Activated naive CD8-positive, alpha-beta T cell treated with anti-CD3 and anti-CD28 coated beads, Interleukin-2, amount 10 ng/mL, durations not matched to agents 7 days and 5 days (primary cell): ENCODE measurements around the gene GPR107. TPM values are rescaled to one million over a fixed set of nuclear protein-coding genes. Genes with fewer than 3 reads are reported as not detected.
A peak's percentile ranks its signal among the peaks of the same experiment; 100 is the strongest.

ENCODE experiments used
- ATAC-seq: fragments of 150-1000 bp; cut with Tn5 transposase; one replicate; pipeline ENCODE4 v1.10.0; 2021; ENCODE audit warnings: low read depth, moderate library complexity
- POLR2A ChIA-PET: fragments of 350-600 bp; sonication (Branson Sonifier 250); formaldehyde crosslinking; loops from one replicate; lab custom pipeline; 2021; ENCODE audit warnings: antibody characterized with exemption; lab: Charles Lee
- DNase-seq: peaks from one replicate; pipeline ENCODE4 v3.0.0; 2021
- H3K27ac Mint-ChIP-seq: one replicate; pipeline ENCODE4 v1.8.0; 2022; ENCODE audit warnings: mild to moderate bottlenecking, mixed read lengths
- H3K27me3 Mint-ChIP-seq: one replicate; pipeline ENCODE4 v1.8.0; 2022; ENCODE audit warnings: mild to moderate bottlenecking, moderate library complexity, mixed read lengths
- H3K36me3 Mint-ChIP-seq: one replicate; pipeline ENCODE4 v1.8.0; 2021; ENCODE audit warnings: mild to moderate bottlenecking, mixed read lengths
- H3K4me1 Mint-ChIP-seq: one replicate; pipeline ENCODE4 v1.8.0; 2021; ENCODE audit warnings: mixed read lengths
- H3K4me3 Mint-ChIP-seq: one replicate; pipeline ENCODE4 v1.8.0; 2022; ENCODE audit warnings: mild to moderate bottlenecking, moderate library complexity, mixed read lengths
- H3K9me3 Mint-ChIP-seq: one replicate; pipeline ENCODE4 v1.8.0; 2021; ENCODE audit warnings: mixed read lengths
- total RNA-seq, 2 experiments: library from RNA; stranded (reverse); gene quantifications; one replicate each; pipeline ENCODE4 v1.2.3, GENCODE V29; 2021

Gene GPR107
- total RNA-seq, 2 experiments from 2014 or later, result 23.2 to 25.1 TPM

GRCh38 chr9:130143279-130143893 lies 89.7 kb downstream of the GPR107 start:
- H3K36me3 Mint-ChIP-seq, result no peaks in the 10 kb centered on the region
- no peaks in the 10 kb centered on the region for H3K9me3 Mint-ChIP-seq
- peak overlapping the region; percentile 47 for H3K4me3 Mint-ChIP-seq

GRCh38 chr9:130143958-130144366 lies 90.3 kb downstream of the GPR107 start:
- H3K27me3 Mint-ChIP-seq, result peaks cover 38% of the 10 kb centered on the region
- ATAC-seq (peak; percentile 57), DNase-seq (no peak)
- H3K4me3 Mint-ChIP-seq, result peak overlapping the region; percentile 47
- no peaks in the 10 kb centered on the region for H3K9me3 Mint-ChIP-seq
- peaks cover 29% of the 10 kb centered on the region for H3K4me1 Mint-ChIP-seq
- H3K27ac Mint-ChIP-seq, result no peak overlapping the region
- POLR2A ChIA-PET, result interaction anchor here (0.7 to 0.8 kb wide), 3 partner anchors 13 to 1589 kb away, joined by 3 to 6 read pairs (median 3); no protein-coding TSS in a partner anchor
- no peaks in the 10 kb centered on the region for H3K36me3 Mint-ChIP-seq

More at GRCh38 chr9:130143279-130143893, 89.7 kb downstream of the GPR107 start:
- peaks cover 35% of the 10 kb centered on the region for H3K4me1 Mint-ChIP-seq
- no peak for DNase-seq
- peak; percentile 5 for ATAC-seq
- peaks cover 38% of the 10 kb centered on the region for H3K27me3 Mint-ChIP-seq
- no peak overlapping the region for H3K27ac Mint-ChIP-seq
- POLR2A ChIA-PET, result interaction anchor here (0.6 to 1.0 kb wide), 5 partner anchors 12 to 1589 kb away, joined by 3 to 6 read pairs (median 3); no protein-coding TSS in a partner anchor

- Mint-ChIP-seq H3K9me3 (no peaks in the 10 kb centered on the region), H3K4me1 (peaks cover 25% of the 10 kb centered on the region), H3K27ac (no peak overlapping the region), H3K36me3 (no peaks in the 10 kb centered on the region), H3K4me3 (no peak overlapping the region), H3K27me3 (peaks cover 38% of the 10 kb centered on the region)
- DNase-seq, result no peak
- no peak for ATAC-seq
- POLR2A ChIA-PET, result no interaction called here
Measured at GRCh38 chr9:130144703-130145102, 91.0 kb downstream of the GPR107 start.

GRCh38 chr9:130145658-130146057 lies 92.0 kb downstream of the GPR107 start:
- no peak overlapping the region for H3K27ac Mint-ChIP-seq
- ATAC-seq (no peak), DNase-seq (no peak)
- peaks cover 38% of the 10 kb centered on the region for H3K27me3 Mint-ChIP-seq
- POLR2A ChIA-PET, result no interaction called here
- no peaks in the 10 kb centered on the region for H3K36me3 Mint-ChIP-seq
- no peaks in the 10 kb centered on the region for H3K9me3 Mint-ChIP-seq
- H3K4me1 Mint-ChIP-seq, result peaks cover 21% of the 10 kb centered on the region
- no peak overlapping the region for H3K4me3 Mint-ChIP-seq

- no peaks in the 10 kb centered on the region for H3K9me3 Mint-ChIP-seq
- ATAC-seq (no peak), DNase-seq (no peak)
- H3K4me3 Mint-ChIP-seq, result no peak overlapping the region
- no peaks in the 10 kb centered on the region for H3K36me3 Mint-ChIP-seq
- H3K27ac Mint-ChIP-seq, result no peak overlapping the region
- H3K4me1 Mint-ChIP-seq, result peaks cover 14% of the 10 kb centered on the region
- H3K27me3 Mint-ChIP-seq, result peaks cover 39% of the 10 kb centered on the region
- POLR2A ChIA-PET, result no interaction called here
Measured at GRCh38 chr9:130147198-130147597, 93.5 kb downstream of the GPR107 start.

- H3K4me3 Mint-ChIP-seq, result no peak overlapping the region
- H3K27me3 Mint-ChIP-seq, result peaks cover 35% of the 10 kb centered on the region
- H3K4me1 Mint-ChIP-seq, result peaks cover 14% of the 10 kb centered on the region
- DNase-seq (no peak), ATAC-seq (no peak)
- H3K36me3 Mint-ChIP-seq, result no peaks in the 10 kb centered on the region
- POLR2A ChIA-PET, result interaction anchor here (0.8 kb wide), 1 partner anchor 13 kb away, joined by 3 read pairs; no protein-coding TSS in a partner anchor
- no peak overlapping the region for H3K27ac Mint-ChIP-seq
- no peaks in the 10 kb centered on the region for H3K9me3 Mint-ChIP-seq
Measured at GRCh38 chr9:130147910-130148309, 94.2 kb downstream of the GPR107 start.

- DNase-seq (no peak), ATAC-seq (no peak)
- no peaks in the 10 kb centered on the region for H3K36me3 Mint-ChIP-seq
- peaks cover 9% of the 10 kb centered on the region for H3K4me1 Mint-ChIP-seq
- no peaks in the 10 kb centered on the region for H3K9me3 Mint-ChIP-seq
- peaks cover 29% of the 10 kb centered on the region for H3K27me3 Mint-ChIP-seq
- no peak overlapping the region for H3K4me3 Mint-ChIP-seq
- POLR2A ChIA-PET, result no interaction called here
- no peak overlapping the region for H3K27ac Mint-ChIP-seq
Measured at GRCh38 chr9:130149031-130149430, 95.3 kb downstream of the GPR107 start.

GRCh38 chr9:130149654-130150286 lies 96.1 kb downstream of the GPR107 start:
- no peaks in the 10 kb centered on the region for H3K36me3 Mint-ChIP-seq
- no peaks in the 10 kb centered on the region for H3K9me3 Mint-ChIP-seq
- H3K4me3 Mint-ChIP-seq, result no peak overlapping the region
- DNase-seq (no peak), ATAC-seq (no peak)
- peaks cover 4% of the 10 kb centered on the region for H3K4me1 Mint-ChIP-seq
- H3K27ac Mint-ChIP-seq, result no peak overlapping the region
- POLR2A ChIA-PET, result no interaction called here
- H3K27me3 Mint-ChIP-seq, result peaks cover 23% of the 10 kb centered on the region

GRCh38 chr9:130150779-130151382 lies 97.2 kb downstream of the GPR107 start:
- no peaks in the 10 kb centered on the region for H3K36me3 Mint-ChIP-seq
- ATAC-seq, result no peak

GRCh38 chr9:130154816-130155215 lies 101.1 kb downstream of the GPR107 start:
- DNase-seq (no peak), ATAC-seq (no peak)
- Mint-ChIP-seq H3K36me3 (no peaks in the 10 kb centered on the region), H3K4me3 (no peak overlapping the region), H3K9me3 (no peaks in the 10 kb centered on the region), H3K4me1 (no peaks in the 10 kb centered on the region), H3K27ac (no peak overlapping the region), H3K27me3 (peaks cover 3% of the 10 kb centered on the region)
- POLR2A ChIA-PET, result no interaction called here

More at GRCh38 chr9:130150779-130151382, 97.2 kb downstream of the GPR107 start:
- Mint-ChIP-seq H3K27ac (no peak overlapping the region), H3K4me1 (peaks cover 4% of the 10 kb centered on the region), H3K4me3 (no peak overlapping the region), H3K27me3 (peaks cover 16% of the 10 kb centered on the region), H3K9me3 (no peaks in the 10 kb centered on the region)
- POLR2A ChIA-PET, result no interaction called here
- DNase-seq, result no peak

GRCh38 chr9:130155647-130156046 lies 101.9 kb downstream of the GPR107 start:
- Mint-ChIP-seq H3K4me1 (no peaks in the 10 kb centered on the region), H3K4me3 (no peak overlapping the region), H3K27me3 (peaks cover 3% of the 10 kb centered on the region), H3K36me3 (no peaks in the 10 kb centered on the region), H3K9me3 (no peaks in the 10 kb centered on the region), H3K27ac (no peak overlapping the region)
- POLR2A ChIA-PET, result no interaction called here
- ATAC-seq (no peak), DNase-seq (no peak)

- Mint-ChIP-seq H3K9me3 (no peaks in the 10 kb centered on the region), H3K36me3 (no peaks in the 10 kb centered on the region), H3K4me3 (no peak overlapping the region), H3K27me3 (peaks cover 4% of the 10 kb centered on the region), H3K4me1 (no peaks in the 10 kb centered on the region), H3K27ac (no peak overlapping the region)
- POLR2A ChIA-PET, result no interaction called here
- ATAC-seq (no peak), DNase-seq (no peak)
Measured at GRCh38 chr9:130156672-130157071, 103.0 kb downstream of the GPR107 start.

GRCh38 chr9:130157079-130157478 lies 103.4 kb downstream of the GPR107 start:
- Mint-ChIP-seq H3K4me3 (no peak overlapping the region), H3K9me3 (no peaks in the 10 kb centered on the region), H3K27ac (no peak overlapping the region), H3K27me3 (peaks cover 2% of the 10 kb centered on the region), H3K4me1 (no peaks in the 10 kb centered on the region), H3K36me3 (no peaks in the 10 kb centered on the region)
- ATAC-seq (no peak), DNase-seq (no peak)
- POLR2A ChIA-PET, result no interaction called here
